Transverse colon (tissue), 4 donors: ENCODE data around the gene DLGAP1.

Source experiments
- EP300 ChIP-seq: sonication (generic); formaldehyde crosslinking; IDR thresholded peaks from one replicate; pipeline ENCODE4 v1.6.1; 2017; ENCODE audit warnings: antibody characterized with exemption, low read depth
- POLR2A ChIP-seq: fragments of 450-650 bp; IDR thresholded peaks from one replicate; pipeline ENCODE4 v1.6.1; 2016; ENCODE audit warnings: antibody characterized with exemption, mild to moderate bottlenecking, moderate library complexity
- POLR2AphosphoS5 ChIP-seq, 3 donors: sonication (generic); formaldehyde crosslinking; IDR thresholded peaks; one replicate each; pipeline ENCODE4 v1.6.1; 2016; ENCODE audit warnings: antibody characterized with exemption in 3 of 3
- TF ChIP-seq, protein P1 (sequence below), 5 experiments: fragments of 200-600 bp in 3 of 5; fragments of 450-650 bp in 2 of 5; sonication (generic) in 3 of 5; IDR thresholded peaks; 1 replicate in 2 of 5; 2 replicates in 3 of 5; pipeline ENCODE4 v1.5.1; 2016 to 2017; ENCODE audit warnings: antibody characterized with exemption in 5 of 5, inconsistent platforms in 3 of 5, mild to moderate bottlenecking in 2 of 5, moderate library complexity in 1 of 5

- TF ChIP-seq, protein P1, sequence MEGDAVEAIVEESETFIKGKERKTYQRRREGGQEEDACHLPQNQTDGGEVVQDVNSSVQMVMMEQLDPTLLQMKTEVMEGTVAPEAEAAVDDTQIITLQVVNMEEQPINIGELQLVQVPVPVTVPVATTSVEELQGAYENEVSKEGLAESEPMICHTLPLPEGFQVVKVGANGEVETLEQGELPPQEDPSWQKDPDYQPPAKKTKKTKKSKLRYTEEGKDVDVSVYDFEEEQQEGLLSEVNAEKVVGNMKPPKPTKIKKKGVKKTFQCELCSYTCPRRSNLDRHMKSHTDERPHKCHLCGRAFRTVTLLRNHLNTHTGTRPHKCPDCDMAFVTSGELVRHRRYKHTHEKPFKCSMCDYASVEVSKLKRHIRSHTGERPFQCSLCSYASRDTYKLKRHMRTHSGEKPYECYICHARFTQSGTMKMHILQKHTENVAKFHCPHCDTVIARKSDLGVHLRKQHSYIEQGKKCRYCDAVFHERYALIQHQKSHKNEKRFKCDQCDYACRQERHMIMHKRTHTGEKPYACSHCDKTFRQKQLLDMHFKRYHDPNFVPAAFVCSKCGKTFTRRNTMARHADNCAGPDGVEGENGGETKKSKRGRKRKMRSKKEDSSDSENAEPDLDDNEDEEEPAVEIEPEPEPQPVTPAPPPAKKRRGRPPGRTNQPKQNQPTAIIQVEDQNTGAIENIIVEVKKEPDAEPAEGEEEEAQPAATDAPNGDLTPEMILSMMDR (IDR thresholded peaks at IDR 0.05) = no peak
- TF ChIP-seq POLR2AphosphoS5 (IDR thresholded peaks at IDR 0.05) (no peak), EP300 (no peak), POLR2A (no peak)
These were observed 335.3 kb downstream of the DLGAP1 start for GRCh38 chr18:4119813-4120212.
